Measurements from ENCODE around the gene NVL.

GRCh38 chr1:224325959-224326358 is 4.0 kb downstream of the NVL start:
- no peak for TF ChIP-seq CTCF (IDR thresholded peaks at IDR 0.05 in 8 of 11, conservative IDR thresholded peaks at IDR 0.05 in 3 of 11)
- no peak for TF ChIP-seq POLR2AphosphoS5 (IDR thresholded peaks at IDR 0.05)
- TF ChIP-seq POLR2A (IDR thresholded peaks at IDR 0.05) = no peak
